SK-MEL-5 (cell line): ENCODE measurements around the gene TRIM16. TPM values are rescaled to one million over a fixed set of nuclear protein-coding genes. Genes with fewer than 3 reads are reported as not detected.
A peak's percentile ranks its signal among the peaks of the same experiment; 100 is the strongest.
"Not testable (repeated sequence)": the region's sequence is repeated elsewhere in the genome, so short reads cannot be mapped to it uniquely, and the experiment has no call there.

Experiments used
- DNase-seq: peaks from one replicate; pipeline ENCODE4 v3.0.0-alpha.2; 2016; ENCODE audit warnings: low read depth, low spot score
- in situ Hi-C: cut with HindIII; loops from 2 replicates; pipeline ENCODE4 v1.10.0; 2016; ENCODE audit warnings: low sequenced_read_pairs, high pct_unique_total_duplicates, low pct_unique_long_range_greater_than_20kb
- polyA plus RNA-seq, 2 experiments: library from polyadenylated mRNA; depleted of rRNA; stranded (reverse); fragments of >200 nt; gene quantifications; 2 replicates each; pipeline ENCODE4 v1.2.3, GENCODE V29; 2015
- total RNA-seq: library from RNA; depleted of rRNA; stranded (reverse); fragments of >200 nt; shearing (Covaris generic); gene quantifications from 2 replicates; pipeline ENCODE4 v1.2.3, GENCODE V29; 2014; rRNA removed

Gene TRIM16
- total RNA-seq: 22.1 and 29.8 TPM in 2 replicates
- 13.0 and 15.7 TPM in 2 replicates for polyA plus RNA-seq (2015; cell fraction: cytosol; rRNA removed)
- polyA plus RNA-seq (2015; cell fraction: nucleus; rRNA removed): 36.0 and 70.9 TPM in 2 replicates

GRCh38 chr17:15683824-15684478 lies at the start of gene TRIM16:
TSS of gene TRIM16 (minus strand) at chr17:15684311. CDS start at chr17:15651609, 32,702 bp downstream.
- DNase-seq: peak; percentile 64
- in situ Hi-C loops: not testable (repeated sequence)

DNA sequence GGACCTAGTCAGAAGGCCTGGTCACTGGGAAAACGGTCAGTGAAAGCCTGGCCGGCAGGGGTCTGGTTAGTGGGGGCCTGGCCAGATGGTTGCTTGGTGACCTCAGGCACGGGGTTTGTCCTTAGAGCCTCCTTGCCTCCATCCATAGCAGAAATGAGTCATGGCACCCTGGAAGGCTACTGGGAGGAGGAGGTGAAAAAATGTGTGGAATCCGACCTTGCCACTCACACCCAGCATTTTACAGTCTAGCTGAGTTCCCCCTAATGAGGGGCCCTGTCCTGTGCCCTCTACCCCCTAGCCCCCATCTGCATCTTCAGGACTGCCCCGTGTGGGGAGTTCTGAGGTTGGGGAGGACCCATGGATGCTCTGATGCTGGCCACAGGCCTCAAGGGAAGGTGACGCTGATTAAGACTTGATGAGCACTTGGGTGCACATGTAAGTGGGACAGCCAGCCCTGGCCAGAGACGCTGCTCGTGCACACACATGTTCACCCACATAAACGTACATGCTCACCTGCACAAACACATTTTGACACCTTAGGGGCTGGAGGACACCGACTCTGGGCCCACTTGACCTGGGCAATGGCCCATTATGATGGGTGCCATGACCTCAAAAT lies 49.2 kb upstream of the TRIM16 start:
- DNase-seq, in situ Hi-C loops: not testable (repeated sequence)

- in situ Hi-C loops, DNase-seq: not testable (repeated sequence)
Measured at GRCh38 chr17:15731900-15732299, 47.8 kb upstream of the TRIM16 start, which contains the start of gene TBC1D26. TSS of gene TBC1D26 (plus strand) at chr17:15732283. CDS start at chr17:15735349, 3,066 bp downstream.

GRCh38 chr17:15730535-15730934 lies 46.4 kb upstream of the TRIM16 start:
- in situ Hi-C loops, DNase-seq: not testable (repeated sequence)

DNA sequence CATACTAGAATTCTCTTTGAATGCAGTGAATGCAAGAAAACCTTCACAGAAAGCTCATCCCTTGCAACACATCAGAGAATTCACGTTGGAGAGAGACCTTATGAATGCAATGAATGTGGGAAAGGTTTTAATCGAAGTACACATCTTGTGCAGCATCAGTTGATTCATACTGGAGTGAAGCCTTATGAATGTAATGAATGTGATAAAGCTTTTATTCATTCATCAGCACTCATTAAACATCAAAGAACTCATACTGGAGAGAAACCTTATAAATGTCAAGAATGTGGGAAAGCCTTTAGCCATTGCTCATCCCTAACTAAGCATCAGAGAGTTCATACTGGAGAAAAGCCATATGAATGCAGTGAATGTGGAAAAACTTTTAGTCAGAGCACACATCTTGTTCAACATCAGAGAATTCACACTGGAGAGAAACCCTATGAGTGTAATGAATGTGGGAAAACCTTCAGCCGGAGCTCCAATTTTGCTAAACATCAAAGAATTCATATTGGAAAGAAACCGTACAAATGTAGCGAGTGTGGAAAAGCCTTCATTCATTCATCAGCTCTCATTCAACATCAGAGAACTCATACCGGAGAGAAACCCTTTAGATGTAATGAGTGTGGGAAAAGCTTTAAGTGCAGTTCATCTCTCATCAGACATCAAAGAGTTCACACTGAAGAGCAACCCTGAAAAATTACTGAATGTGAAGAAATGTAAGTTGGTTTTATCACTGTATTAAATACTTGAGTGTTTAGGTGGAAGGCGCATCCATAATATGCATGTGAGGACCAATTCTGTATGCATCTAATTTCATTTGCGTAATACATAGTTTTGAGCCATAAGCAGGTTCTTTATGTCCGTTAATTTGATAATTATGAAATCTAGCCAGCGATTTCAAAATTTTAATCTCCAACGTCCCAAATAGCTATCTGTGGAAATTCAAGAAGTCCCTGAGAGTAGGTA lies 32.8 kb upstream of the TRIM16 start:
- in situ Hi-C loops, DNase-seq: not testable (repeated sequence)

DNA sequence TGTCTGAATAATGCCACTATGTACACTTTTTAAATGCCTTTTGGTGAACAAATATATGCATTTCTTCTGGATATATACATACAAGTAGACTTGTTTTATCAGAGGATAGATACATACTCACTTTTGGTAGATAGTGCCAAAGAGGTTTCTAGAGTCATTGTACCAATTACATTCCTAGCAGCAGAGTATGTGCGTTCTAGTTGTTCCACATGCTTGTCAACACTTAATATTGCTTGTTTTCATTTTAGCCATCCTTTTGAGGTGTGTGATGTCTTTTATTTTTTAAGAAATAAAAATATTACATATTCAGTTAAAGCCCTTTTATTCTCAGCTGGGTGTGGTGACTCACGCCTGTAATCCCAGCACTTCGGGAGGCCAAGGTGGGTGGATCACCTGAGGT lies 24.8 kb upstream of the TRIM16 start:
- in situ Hi-C loops, DNase-seq: not testable (repeated sequence)

- DNase-seq, in situ Hi-C loops: not testable (repeated sequence)
Measured at GRCh38 chr17:15704813-15705212, 20.7 kb upstream of the TRIM16 start.

- DNase-seq, in situ Hi-C loops: not testable (repeated sequence)
Measured at GRCh38 chr17:15704239-15704638, 20.1 kb upstream of the TRIM16 start.

GRCh38 chr17:15699937-15700336 lies 15.8 kb upstream of the TRIM16 start:
- in situ Hi-C loops, DNase-seq: not testable (repeated sequence)

GRCh38 chr17:15699413-15699924 lies 15.4 kb upstream of the TRIM16 start, which contains the start of gene ZNF286A:
TSS of gene ZNF286A (plus strand) at chr17:15699752. CDS start at chr17:15700330, 578 bp downstream.
- peak; percentile 99 for DNase-seq
- in situ Hi-C loops: not testable (repeated sequence)

DNA sequence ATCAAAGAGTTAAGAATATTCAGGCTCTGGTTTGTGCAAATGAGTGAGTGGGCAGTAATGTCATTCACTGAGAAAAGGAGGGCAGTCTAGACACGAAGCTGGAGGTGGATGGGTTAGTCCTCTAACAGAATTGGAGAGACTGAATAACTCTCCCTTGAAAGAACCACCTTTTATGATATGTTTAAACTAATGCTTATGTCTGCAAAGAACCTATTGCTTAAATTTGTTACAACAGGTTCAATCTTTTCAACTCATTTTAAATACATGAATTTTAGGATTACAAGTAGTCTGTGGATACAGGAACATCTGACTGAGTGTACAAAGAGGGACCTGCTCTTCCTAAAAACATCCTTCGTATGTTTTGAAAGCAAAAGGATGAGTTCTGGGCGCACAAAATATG lies 14.9 kb upstream of the TRIM16 start:
- DNase-seq, in situ Hi-C loops: not testable (repeated sequence)

- DNase-seq, in situ Hi-C loops: not testable (repeated sequence)
Measured at GRCh38 chr17:15687494-15687893, 3.4 kb upstream of the TRIM16 start.

- DNase-seq, in situ Hi-C loops: not testable (repeated sequence)
Measured at GRCh38 chr17:15683135-15683534, 976 bp downstream of the TRIM16 start.

GRCh38 chr17:15675991-15676390 lies 8.1 kb downstream of the TRIM16 start:
- in situ Hi-C loops: not testable (repeated sequence)
- peak; percentile 47 for DNase-seq

- DNase-seq, in situ Hi-C loops: not testable (repeated sequence)
Measured at GRCh38 chr17:15674640-15675039, 9.5 kb downstream of the TRIM16 start.

- in situ Hi-C loops: not testable (repeated sequence)
Measured at GRCh38 chr17:15669526-15669925, 14.6 kb downstream of the TRIM16 start.

GRCh38 chr17:15663691-15664090 lies 20.4 kb downstream of the TRIM16 start:
- no peak for DNase-seq
- in situ Hi-C loops: no loop called here

More at GRCh38 chr17:15669526-15669925, 14.6 kb downstream of the TRIM16 start:
- DNase-seq: not testable (repeated sequence)
